SU-DHL-6 (cell line): ENCODE results near the gene ANO9.

Experiments
- H2AFZ ChIP-seq: fragments of 200-600 bp; sonication (generic); 2 replicates; pipeline ENCODE4 v1.6.1; 2014; ENCODE audit warnings: low read depth, mild to moderate bottlenecking, moderate library complexity, mixed read lengths, antibody characterized with exemption, low read length; ENCODE audit not compliant: severe bottlenecking
- H3F3A ChIP-seq: fragments of 200-600 bp; shearing (Covaris generic); 2 replicates; pipeline ENCODE4 v1.6.0; 2016; ENCODE audit warnings: antibody characterized with exemption, mild to moderate bottlenecking; ENCODE audit not compliant: insufficient read depth
- H3K27ac ChIP-seq: fragments of 200-600 bp; sonication (generic); 2 replicates; pipeline ENCODE4 v1.5.1; 2016; ENCODE audit warnings: low read depth, mild to moderate bottlenecking, low read length, moderate library complexity, mixed read lengths
- H3K27me3 ChIP-seq: fragments of 200-600 bp; sonication (generic), shearing (Covaris generic); 2 replicates; pipeline ENCODE4 v1.6.0; 2014; ENCODE audit warnings: mild to moderate bottlenecking, low read length
- H3K36me3 ChIP-seq: fragments of 200-600 bp; sonication (generic); 2 replicates; pipeline ENCODE4 v1.6.1; 2014; ENCODE audit warnings: mild to moderate bottlenecking, low read length, mixed read lengths
- H3K4me2 ChIP-seq: fragments of 300-600, 200-600 bp; shearing (Covaris generic), sonication (generic); 2 replicates; pipeline ENCODE4 v1.6.0; 2014; ENCODE audit warnings: low read length, low read depth, mild to moderate bottlenecking; ENCODE audit not compliant: poor library complexity, severe bottlenecking
- H3K4me3 ChIP-seq: fragments of 200-600 bp; sonication (generic); 2 replicates; pipeline ENCODE4 v1.5.1; 2014; ENCODE audit warnings: antibody characterized with exemption, low read length, mild to moderate bottlenecking, mixed read lengths; ENCODE audit not compliant: insufficient read depth, poor library complexity, severe bottlenecking
- H3K79me2 ChIP-seq: fragments of 200-600 bp; sonication (generic); 2 replicates; pipeline ENCODE4 v1.6.1; 2014; ENCODE audit warnings: mild to moderate bottlenecking, low read length, moderate library complexity; ENCODE audit not compliant: insufficient read depth
- H3K9ac ChIP-seq: fragments of 200-600 bp; sonication (generic); 2 replicates; pipeline ENCODE4 v1.7.0; 2014; ENCODE audit warnings: mild to moderate bottlenecking, low read length
- H3K9me2 ChIP-seq: fragments of 200-600 bp; sonication (generic); replicated peaks from 2 replicates; pipeline ENCODE4 v1.6.1; 2014; ENCODE audit warnings: low read length; ENCODE audit not compliant: insufficient read depth
- H3K9me3 ChIP-seq: fragments of 200-600 bp; sonication (generic); 2 replicates; pipeline ENCODE4 v1.6.1; 2014; ENCODE audit warnings: low read length, mixed read lengths; ENCODE audit not compliant: insufficient read depth
- H4K20me1 ChIP-seq: fragments of 200-600 bp; sonication (generic); 2 replicates; pipeline ENCODE4 v1.6.1; 2014; ENCODE audit warnings: low read depth, mild to moderate bottlenecking, antibody characterized with exemption, low read length, moderate library complexity, mixed read lengths
- CTCF ChIP-seq: fragments of 200-600 bp; sonication (generic); IDR thresholded peaks from one replicate; pipeline ENCODE4 v1.5.1; 2017; ENCODE audit warnings: antibody characterized with exemption, mild to moderate bottlenecking, low read length, moderate library complexity; ENCODE audit not compliant: insufficient read depth, poor library complexity, severe bottlenecking
- EZH2phosphoT487 ChIP-seq: fragments of 200-600 bp; sonication (generic), shearing (Covaris generic); conservative IDR thresholded peaks from 2 replicates; pipeline ENCODE4 v1.6.1; 2018; ENCODE audit warnings: mild to moderate bottlenecking, antibody characterized with exemption, low read length, moderate library complexity, mixed read lengths

Gene ANO9

GRCh38 chr11:434496-434895 lies 7.3 kb downstream of the ANO9 start:
- no peaks in the 10 kb centered on the region for H3K36me3 ChIP-seq
- H3K9me3 ChIP-seq: no peaks in the 10 kb centered on the region
- no peaks in the 10 kb centered on the region for H3K9me2 ChIP-seq
- H3K4me3 ChIP-seq: no peak overlapping the region
- no peaks in the 10 kb centered on the region for H3K79me2 ChIP-seq
- H3K9ac ChIP-seq: no peak overlapping the region
- no peaks in the 10 kb centered on the region for H4K20me1 ChIP-seq
- no peak overlapping the region for H3K27ac ChIP-seq
- no peaks in the 10 kb centered on the region for H3K27me3 ChIP-seq
- no peaks in the 10 kb centered on the region for H3F3A ChIP-seq
- no peak overlapping the region for H3K4me2 ChIP-seq
- TF ChIP-seq EZH2phosphoT487 (no peak), CTCF (no peak)
- no peak overlapping the region for H2AFZ ChIP-seq

- Histone ChIP-seq H3K27ac (no peak overlapping the region), H3K4me2 (no peak overlapping the region), H3K79me2 (no peaks in the 10 kb centered on the region), H3K9me2 (no peaks in the 10 kb centered on the region), H3K27me3 (no peaks in the 10 kb centered on the region), H3K36me3 (no peaks in the 10 kb centered on the region), H4K20me1 (no peaks in the 10 kb centered on the region), H3F3A (no peaks in the 10 kb centered on the region), H2AFZ (no peak overlapping the region), H3K9me3 (no peaks in the 10 kb centered on the region), H3K9ac (no peak overlapping the region), H3K4me3 (no peak overlapping the region)
- TF ChIP-seq EZH2phosphoT487: no peak
- TF ChIP-seq CTCF: no peak
Observed at GRCh38 chr11:433641-434040, 8.2 kb downstream of the ANO9 start.

- H3K9ac ChIP-seq: no peak overlapping the region
- no peaks in the 10 kb centered on the region for H4K20me1 ChIP-seq
- H3K9me3 ChIP-seq: no peaks in the 10 kb centered on the region
- no peaks in the 10 kb centered on the region for H3K9me2 ChIP-seq
- no peak overlapping the region for H2AFZ ChIP-seq
- no peak overlapping the region for H3K4me3 ChIP-seq
- H3K27ac ChIP-seq: no peak overlapping the region
- H3K4me2 ChIP-seq: no peak overlapping the region
- H3F3A ChIP-seq: no peaks in the 10 kb centered on the region
- H3K79me2 ChIP-seq: no peaks in the 10 kb centered on the region
- no peaks in the 10 kb centered on the region for H3K36me3 ChIP-seq
- H3K27me3 ChIP-seq: no peaks in the 10 kb centered on the region
- no peak for TF ChIP-seq EZH2phosphoT487
- TF ChIP-seq CTCF: no peak
Observed at GRCh38 chr11:433111-433510, 8.7 kb downstream of the ANO9 start.

GRCh38 chr11:432501-433100 lies 9.2 kb downstream of the ANO9 start:
- Histone ChIP-seq H3K36me3 (no peaks in the 10 kb centered on the region), H3K9me3 (no peaks in the 10 kb centered on the region), H3K9me2 (no peaks in the 10 kb centered on the region), H3K27me3 (no peaks in the 10 kb centered on the region), H3K4me2 (no peak overlapping the region), H3K79me2 (no peaks in the 10 kb centered on the region), H3K4me3 (no peak overlapping the region), H4K20me1 (no peaks in the 10 kb centered on the region), H3K9ac (no peak overlapping the region), H3F3A (no peaks in the 10 kb centered on the region), H2AFZ (no peak overlapping the region), H3K27ac (no peak overlapping the region)
- TF ChIP-seq CTCF (no peak), EZH2phosphoT487 (no peak)
